Hepatocyte (in vitro differentiated cells): Measurements from ENCODE around the gene MEIS2. TPM values are rescaled to one million over a fixed set of nuclear protein-coding genes. Genes with fewer than 3 reads are reported as not detected.

Experiments
- DNase-seq: peaks from one replicate; pipeline ENCODE4 v3.0.0-alpha.2; 2016; ENCODE audit warnings: low spot score
- H2AFZ ChIP-seq: fragments of 200-600 bp; sonication (generic); 2 replicates; pipeline ENCODE4 v1.6.0; 2016; ENCODE audit warnings: antibody characterized with exemption, mild to moderate bottlenecking
- H3K27ac ChIP-seq: fragments of 200-600 bp; sonication (generic); 2 replicates; pipeline ENCODE4 v1.5.1; 2016; ENCODE audit warnings: mild to moderate bottlenecking
- H3K27me3 ChIP-seq: fragments of 200-600 bp; sonication (generic); 2 replicates; pipeline ENCODE4 v1.6.1; 2016
- H3K36me3 ChIP-seq: fragments of 200-600 bp; sonication (generic); replicated peaks from 2 replicates; pipeline ENCODE4 v1.5.1; 2016; ENCODE audit warnings: low read depth; ENCODE audit not compliant: insufficient read depth
- H3K4me1 ChIP-seq: fragments of 200-600 bp; sonication (generic); 2 replicates; pipeline ENCODE4 v1.5.1; 2016; ENCODE audit warnings: mild to moderate bottlenecking, moderate library complexity; ENCODE audit not compliant: insufficient read depth
- H3K4me2 ChIP-seq: fragments of 200-600 bp; sonication (generic); 2 replicates; pipeline ENCODE4 v1.6.0; 2016
- H3K4me3 ChIP-seq: fragments of 200-600 bp; sonication (generic); 2 replicates; pipeline ENCODE4 v1.5.1; 2016; ENCODE audit warnings: mild to moderate bottlenecking
- H3K79me2 ChIP-seq: fragments of 200-600 bp; sonication (generic); 2 replicates; pipeline ENCODE4 v1.6.0; 2017; ENCODE audit warnings: mild to moderate bottlenecking
- H3K9me2 ChIP-seq: fragments of 200-600 bp; sonication (generic); replicated peaks from 2 replicates; pipeline ENCODE4 v1.6.0; 2017; ENCODE audit warnings: mild to moderate bottlenecking; ENCODE audit not compliant: insufficient read depth
- H3K9me3 ChIP-seq: fragments of 200-600 bp; sonication (generic); 2 replicates; pipeline ENCODE4 v1.5.1; 2016; ENCODE audit warnings: low read depth, mild to moderate bottlenecking
- H4K20me1 ChIP-seq: fragments of 200-600 bp; sonication (generic); 2 replicates; pipeline ENCODE4 v1.6.0; 2016; ENCODE audit warnings: mild to moderate bottlenecking; ENCODE audit not compliant: insufficient read depth, poor library complexity, severe bottlenecking
- CTCF ChIP-seq: fragments of 200-600 bp; sonication (generic); IDR thresholded peaks from 2 replicates; pipeline ENCODE4 v1.5.1; 2016; ENCODE audit warnings: antibody characterized with exemption, mild to moderate bottlenecking; ENCODE audit not compliant: poor library complexity
- EZH2 ChIP-seq: fragments of 200-600 bp; sonication (generic); IDR thresholded peaks from 2 replicates; pipeline ENCODE4 v1.6.1; 2016; ENCODE audit warnings: antibody characterized with exemption, mild to moderate bottlenecking, borderline replicate concordance
- EZH2phosphoT487 ChIP-seq: fragments of 200-600 bp; sonication (generic); IDR thresholded peaks from one replicate; pipeline ENCODE4 v1.6.1; 2018; ENCODE audit warnings: antibody characterized with exemption, mild to moderate bottlenecking, low read depth, moderate library complexity; ENCODE audit not compliant: unreplicated experiment, severe bottlenecking
- WGBS: methylation state at CpG from one replicate; pipeline ENCODE4 v1.1.6; 2016; ENCODE audit warnings: low lambda C conversion rate; ENCODE audit errors: missing lambda C conversion rate; 5-methylcytosine and 5-hydroxymethylcytosine counted together
- polyA plus RNA-seq: library from polyadenylated mRNA; unstranded; fragments of >200 nt; fragmentation: Nextera tagmentation; extraction: Ambion mirVana; gene quantifications from 2 replicates; pipeline ENCODE4 v1.2.1, GENCODE V29; 2016
- total RNA-seq: library from RNA; depleted of rRNA; stranded (reverse); fragments of >200 nt; gene quantifications from 2 replicates; pipeline ENCODE4 v1.2.3, GENCODE V29; 2014

The MEIS2 gene
- total and polyA plus RNA-seq, 2 experiments from 2014 or later = 20.6 to 33.5 TPM

- Histone ChIP-seq H4K20me1 (no peaks in the 10 kb centered on the region), H3K4me1 (peaks cover 4% of the 10 kb centered on the region), H3K36me3 (no peaks in the 10 kb centered on the region), H3K27me3 (peaks cover 2% of the 10 kb centered on the region), H3K27ac (no peak overlapping the region), H3K9me3 (no peaks in the 10 kb centered on the region), H2AFZ (no peak overlapping the region), H3K4me3 (no peak overlapping the region), H3K79me2 (peaks cover 72% of the 10 kb centered on the region), H3K9me2 (no peaks in the 10 kb centered on the region), H3K4me2 (no peak overlapping the region)
- 87% methylated on average over 4 of the region's 4 CpGs for WGBS
- TF ChIP-seq EZH2phosphoT487 (no peak), CTCF (no peak), EZH2 (no peak)
- no peak for DNase-seq
Observed at GRCh38 chr15:37087131-37087588, 13.2 kb downstream of the MEIS2 start.

GRCh38 chr15:37086521-37086920, 13.8 kb downstream of the MEIS2 start:
- Histone ChIP-seq H3K27ac (no peak overlapping the region), H3K79me2 (peaks cover 65% of the 10 kb centered on the region), H3K36me3 (no peaks in the 10 kb centered on the region), H2AFZ (no peak overlapping the region), H3K4me1 (peaks cover 4% of the 10 kb centered on the region), H4K20me1 (no peaks in the 10 kb centered on the region), H3K9me2 (no peaks in the 10 kb centered on the region), H3K4me2 (no peak overlapping the region), H3K9me3 (no peaks in the 10 kb centered on the region), H3K27me3 (peaks cover 2% of the 10 kb centered on the region), H3K4me3 (no peak overlapping the region)
- no peak for DNase-seq
- 54% methylated on average over 1 of the region's 1 CpG for WGBS
- TF ChIP-seq EZH2phosphoT487 = no peak
- no peak for TF ChIP-seq EZH2
- no peak for TF ChIP-seq CTCF

GRCh38 chr15:37086120-37086519, 14.2 kb downstream of the MEIS2 start:
- Histone ChIP-seq H3K4me2 (no peak overlapping the region), H3K27me3 (peaks cover under 1% of the 10 kb centered on the region), H3K4me1 (peaks cover 4% of the 10 kb centered on the region), H3K4me3 (no peak overlapping the region), H3K9me3 (no peaks in the 10 kb centered on the region), H4K20me1 (no peaks in the 10 kb centered on the region), H3K9me2 (no peaks in the 10 kb centered on the region), H3K27ac (no peak overlapping the region), H3K79me2 (peaks cover 63% of the 10 kb centered on the region), H3K36me3 (no peaks in the 10 kb centered on the region), H2AFZ (no peak overlapping the region)
- whole genome bisulfite sequencing = 66% methylated on average over 3 of the region's 3 CpGs
- TF ChIP-seq EZH2 = no peak
- TF ChIP-seq CTCF = no peak
- TF ChIP-seq EZH2phosphoT487 = no peak
- DNase-seq = no peak

- Histone ChIP-seq H2AFZ (no peak overlapping the region), H3K4me1 (peaks cover 17% of the 10 kb centered on the region), H3K79me2 (peaks cover 55% of the 10 kb centered on the region), H3K27me3 (no peaks in the 10 kb centered on the region), H3K4me2 (no peak overlapping the region), H3K9me2 (no peaks in the 10 kb centered on the region), H3K27ac (no peak overlapping the region), H3K36me3 (no peaks in the 10 kb centered on the region), H3K9me3 (no peaks in the 10 kb centered on the region), H4K20me1 (no peaks in the 10 kb centered on the region), H3K4me3 (no peak overlapping the region)
- WGBS = 63% methylated on average over 3 of the region's 3 CpGs
- TF ChIP-seq CTCF (no peak), EZH2 (no peak), EZH2phosphoT487 (no peak)
- no peak for DNase-seq
Observed at GRCh38 chr15:37084602-37085001, 15.7 kb downstream of the MEIS2 start.
